Posterior vena cava (tissue), 2 donors: Measurements from ENCODE around the gene TSPEAR. TPM values are rescaled to one million over a fixed set of nuclear protein-coding genes. Genes with fewer than 3 reads are reported as not detected.

Experiments used
- total RNA-seq, 2 donors: library from RNA; stranded (reverse); fragmentation: NEBNext Ultra II Directional; extraction: Animal tissue kit (Norgen Biotek cat#: 25700); gene quantifications; one replicate each; pipeline ENCODE4 v1.2.1, GENCODE V29; 2021
- donor health status: DM: yes; HTN: yes; CAD: no.
- donor health status: DM: yes; HTN: yes; CAD: no.

The TSPEAR gene
- total RNA-seq, 2 donors from 2014 or later = 0.14 to 0.48 TPM

Other genes starting within 250 kb of the TSPEAR start
- gene KRTAP10-1, start 171.4 kb downstream of the TSPEAR start, total RNA-seq = not detected
- not detected for gene KRTAP10-2, start 160.1 kb downstream of the TSPEAR start, total RNA-seq
- gene KRTAP10-3, start 152.8 kb downstream of the TSPEAR start, total RNA-seq = not detected
- not detected for gene KRTAP10-4, start 137.8 kb downstream of the TSPEAR start, total RNA-seq
- not detected for gene KRTAP10-5, start 131.0 kb downstream of the TSPEAR start, total RNA-seq
- not detected for gene KRTAP10-6, start 119.1 kb downstream of the TSPEAR start, total RNA-seq
- not detected for gene KRTAP10-7, start 111.0 kb downstream of the TSPEAR start, total RNA-seq
- gene KRTAP10-8, start 99.5 kb downstream of the TSPEAR start, total RNA-seq = not detected
- not detected for gene KRTAP10-9, start 84.5 kb downstream of the TSPEAR start, total RNA-seq
- not detected for gene KRTAP10-10, start 74.2 kb downstream of the TSPEAR start, total RNA-seq
- not detected for gene KRTAP10-11, start 65.2 kb downstream of the TSPEAR start, total RNA-seq
- not detected for gene KRTAP12-4, start 56.9 kb downstream of the TSPEAR start, total RNA-seq
- gene KRTAP12-3, start 53.6 kb downstream of the TSPEAR start, total RNA-seq = not detected
- gene KRTAP12-2, start 44.6 kb downstream of the TSPEAR start, total RNA-seq = under 1 TPM in 1 of 2 donors, not detected in 1; 0.48 TPM
- gene KRTAP12-1, start 29.4 kb downstream of the TSPEAR start, total RNA-seq = not detected
- gene KRTAP10-12, start 14.4 kb downstream of the TSPEAR start, total RNA-seq = not detected
- 10 to 100 TPM; 72.6 to 75.6 TPM for gene UBE2G2, start 90.2 kb upstream of the TSPEAR start, total RNA-seq
- 10 to 100 TPM; 53.5 to 58.3 TPM for gene SUMO3, start 106.5 kb upstream of the TSPEAR start, total RNA-seq
- gene PTTG1IP, start 162.1 kb upstream of the TSPEAR start, total RNA-seq = 100 to 1,000 TPM; 202 to 246 TPM
- gene ITGB2, start 209.3 kb upstream of the TSPEAR start, total RNA-seq = 100 to 1,000 TPM in 1 of 2 donors, 10 to 100 TPM in 1; 47.9 to 122 TPM
- gene SLX9, start 228.5 kb upstream of the TSPEAR start, total RNA-seq = 10 to 100 TPM; 25.8 to 31.6 TPM